WTC11 (cell line): ENCODE data around the gene TMEM39A. TPM values are rescaled to one million over a fixed set of nuclear protein-coding genes. Genes with fewer than 3 reads are reported as not detected.

Experiments
- ATAC-seq: fragments of 200-7000 bp; cut with Tn5 transposase; 2 replicates; pipeline ENCODE4 v1.10.0; 2021; ENCODE audit warnings: mild to moderate bottlenecking, moderate library complexity
- CTCF ChIA-PET: fragments of 300-600 bp; sonication (Branson Sonifier 250); formaldehyde crosslinking; loops from one replicate; lab custom pipeline; 2021; ENCODE audit warnings: antibody characterized with exemption; lab: Charles Lee
- POLR2A ChIA-PET: fragments of 350-600 bp; sonication (Branson Sonifier 250); formaldehyde crosslinking; loops from one replicate; lab custom pipeline; 2021; ENCODE audit warnings: antibody characterized with exemption; lab: Charles Lee
- DNase-seq: peaks from one replicate; pipeline ENCODE4 v3.0.0; 2021; ENCODE audit warnings: low spot score
- H3K27ac Mint-ChIP-seq: 2 replicates; pipeline ENCODE4 v1.8.0; 2021; ENCODE audit warnings: mixed read lengths
- H3K27me3 Mint-ChIP-seq: 2 replicates; pipeline ENCODE4 v1.8.0; 2021; ENCODE audit warnings: low read depth, mild to moderate bottlenecking, moderate library complexity, mixed read lengths
- H3K36me3 Mint-ChIP-seq: 2 replicates; pipeline ENCODE4 v1.8.0; 2021; ENCODE audit warnings: mixed read lengths
- H3K4me1 Mint-ChIP-seq: 2 replicates; pipeline ENCODE4 v1.8.0; 2022; ENCODE audit warnings: mixed read lengths
- H3K4me3 Mint-ChIP-seq: 2 replicates; pipeline ENCODE4 v1.8.0; 2021; ENCODE audit warnings: mild to moderate bottlenecking, moderate library complexity, mixed read lengths
- H3K9me3 Mint-ChIP-seq: 2 replicates; pipeline ENCODE4 v1.8.0; 2021; ENCODE audit warnings: mixed read lengths
- AR ChIP-seq: fragments of 250-450 bp; sonication (Bioruptor Pico); IDR thresholded peaks from 2 replicates; pipeline ENCODE4 v1.9.0; 2021; ENCODE audit warnings: mild to moderate bottlenecking
- ARID4B ChIP-seq: sonication (generic); formaldehyde crosslinking; IDR thresholded peaks from 2 replicates; pipeline ENCODE4 v1.8.0; 2023; ENCODE audit warnings: missing genetic modification reagents, mild to moderate bottlenecking, borderline replicate concordance
- ATF1 ChIP-seq: sonication (generic); formaldehyde crosslinking; IDR thresholded peaks from 2 replicates; pipeline ENCODE4 v1.8.1; 2023; ENCODE audit warnings: mild to moderate bottlenecking, moderate library complexity, missing genetic modification reagents
- CREM ChIP-seq: sonication (generic); formaldehyde crosslinking; IDR thresholded peaks from 2 replicates; pipeline ENCODE4 v1.8.1; 2022; ENCODE audit warnings: mild to moderate bottlenecking, missing genetic modification reagents, moderate library complexity
- ELF4 ChIP-seq: sonication (generic); formaldehyde crosslinking; IDR thresholded peaks from 2 replicates; pipeline ENCODE4 v1.8.1; 2022; ENCODE audit warnings: low read depth, mild to moderate bottlenecking, moderate library complexity, missing genetic modification reagents
- ETV6 ChIP-seq: sonication (generic); formaldehyde crosslinking; IDR thresholded peaks from 2 replicates; pipeline ENCODE4 v1.8.1; 2022; ENCODE audit warnings: mild to moderate bottlenecking, missing genetic modification reagents
- GABPB1 ChIP-seq: sonication (generic); formaldehyde crosslinking; IDR thresholded peaks from 2 replicates; pipeline ENCODE4 v1.8.1; 2023; ENCODE audit warnings: mild to moderate bottlenecking, missing genetic modification reagents
- IRF2 ChIP-seq: sonication (generic); formaldehyde crosslinking; IDR thresholded peaks from 2 replicates; pipeline ENCODE4 v1.8.0; 2022; ENCODE audit warnings: low read depth, missing genetic modification reagents, borderline replicate concordance
- JAZF1 ChIP-seq: fragments of 250-450 bp; sonication (Bioruptor Pico); IDR thresholded peaks from 2 replicates; pipeline ENCODE4 v1.9.0; 2021; ENCODE audit warnings: moderate library complexity, mild to moderate bottlenecking, inconsistent platforms
- KAT7 ChIP-seq: sonication (generic); formaldehyde crosslinking; IDR thresholded peaks from 2 replicates; pipeline ENCODE4 v1.8.1; 2023; ENCODE audit warnings: missing genetic modification reagents, mild to moderate bottlenecking, borderline replicate concordance
- MYBL2 ChIP-seq: sonication (generic); formaldehyde crosslinking; IDR thresholded peaks from 2 replicates; pipeline ENCODE4 v1.8.1; 2023; ENCODE audit warnings: mild to moderate bottlenecking, moderate library complexity, missing genetic modification reagents
- NFE2L1 ChIP-seq: sonication (generic); formaldehyde crosslinking; IDR thresholded peaks from 2 replicates; pipeline ENCODE4 v1.8.1; 2023; ENCODE audit warnings: missing genetic modification reagents
- SOX15 ChIP-seq: fragments of 250-450 bp; sonication (Bioruptor Pico); IDR thresholded peaks from 2 replicates; pipeline ENCODE4 v1.9.0; 2021; ENCODE audit warnings: mild to moderate bottlenecking
- SP1 ChIP-seq: sonication (generic); formaldehyde crosslinking; conservative IDR thresholded peaks from 2 replicates; pipeline ENCODE4 v1.8.1; 2022; ENCODE audit warnings: missing genetic modification reagents
- TCF7 ChIP-seq: sonication (generic); formaldehyde crosslinking; IDR thresholded peaks from 2 replicates; pipeline ENCODE4 v1.8.0; 2022; ENCODE audit warnings: mild to moderate bottlenecking, low read depth, missing genetic modification reagents, moderate library complexity
- TEAD4 ChIP-seq: sonication (generic); formaldehyde crosslinking; IDR thresholded peaks from 2 replicates; pipeline ENCODE4 v1.8.0; 2022; ENCODE audit warnings: mild to moderate bottlenecking, missing genetic modification reagents
- ZNF138 ChIP-seq: sonication (generic); formaldehyde crosslinking; conservative IDR thresholded peaks from 2 replicates; pipeline ENCODE4 v1.8.1; 2022; ENCODE audit warnings: mild to moderate bottlenecking, moderate library complexity, missing genetic modification reagents
- ZNF671 ChIP-seq: fragments of 250-450 bp; sonication (Bioruptor Pico); IDR thresholded peaks from 2 replicates; pipeline ENCODE4 v1.8.0; 2021; ENCODE audit warnings: mild to moderate bottlenecking
- total RNA-seq: library from RNA; stranded (reverse); gene quantifications from 3 replicates; pipeline ENCODE4 v1.2.3, GENCODE V29; 2021
- TF ChIP-seq, protein P1 (sequence below): sonication (generic); formaldehyde crosslinking; IDR thresholded peaks from 2 replicates; pipeline ENCODE4 v1.8.0; 2023; ENCODE audit warnings: mild to moderate bottlenecking, missing genetic modification reagents

Gene TMEM39A
- total RNA-seq, 1 experiment from 2014 or later, result 44.5 TPM

DNA sequence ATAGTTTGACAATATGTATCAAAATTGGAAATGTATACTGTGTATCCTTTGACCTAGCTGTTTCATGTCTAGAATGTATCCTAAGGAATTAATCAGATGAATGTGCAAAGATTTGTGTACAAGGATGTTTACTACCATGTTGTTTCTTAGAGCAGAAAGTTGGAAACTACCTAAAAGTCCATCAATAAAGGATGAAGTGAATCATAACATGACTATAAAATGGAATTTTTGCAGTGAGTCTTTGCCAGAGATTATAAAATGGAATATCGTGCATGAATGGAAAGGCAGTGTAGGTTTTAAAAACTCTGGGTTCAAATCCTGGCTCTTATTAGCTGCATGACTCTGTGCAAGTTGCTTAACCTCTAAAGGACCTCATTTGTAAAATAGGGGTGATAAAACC, 19.7 kb upstream of the TMEM39A start:
- POLR2A ChIA-PET, result no interaction called here
- H3K36me3 Mint-ChIP-seq, result peaks cover 23% of the 10 kb centered on the region
- DNase-seq, result no peak
- H3K4me1 Mint-ChIP-seq, result no peaks in the 10 kb centered on the region
- no peaks in the 10 kb centered on the region for H3K27me3 Mint-ChIP-seq
- TF ChIP-seq NFE2L1 (CRISPR knock-in tag) (no peak), KAT7 (CRISPR knock-in tag) (no peak), MYBL2 (CRISPR knock-in tag) (no peak), GABPB1 (CRISPR knock-in tag) (no peak), TCF7 (CRISPR knock-in tag) (no peak), SP1 (no peak), AR (CRISPR knock-in tag) (no peak), JAZF1 (CRISPR knock-in tag) (no peak), ZNF671 (CRISPR knock-in tag) (no peak), ATF1 (no peak), SOX15 (CRISPR knock-in tag) (no peak), TEAD4 (CRISPR knock-in tag) (no peak), ZNF138 (CRISPR knock-in tag) (no peak), ARID4B (no peak), ETV6 (CRISPR knock-in tag) (no peak)
- TF ChIP-seq, protein P1, sequence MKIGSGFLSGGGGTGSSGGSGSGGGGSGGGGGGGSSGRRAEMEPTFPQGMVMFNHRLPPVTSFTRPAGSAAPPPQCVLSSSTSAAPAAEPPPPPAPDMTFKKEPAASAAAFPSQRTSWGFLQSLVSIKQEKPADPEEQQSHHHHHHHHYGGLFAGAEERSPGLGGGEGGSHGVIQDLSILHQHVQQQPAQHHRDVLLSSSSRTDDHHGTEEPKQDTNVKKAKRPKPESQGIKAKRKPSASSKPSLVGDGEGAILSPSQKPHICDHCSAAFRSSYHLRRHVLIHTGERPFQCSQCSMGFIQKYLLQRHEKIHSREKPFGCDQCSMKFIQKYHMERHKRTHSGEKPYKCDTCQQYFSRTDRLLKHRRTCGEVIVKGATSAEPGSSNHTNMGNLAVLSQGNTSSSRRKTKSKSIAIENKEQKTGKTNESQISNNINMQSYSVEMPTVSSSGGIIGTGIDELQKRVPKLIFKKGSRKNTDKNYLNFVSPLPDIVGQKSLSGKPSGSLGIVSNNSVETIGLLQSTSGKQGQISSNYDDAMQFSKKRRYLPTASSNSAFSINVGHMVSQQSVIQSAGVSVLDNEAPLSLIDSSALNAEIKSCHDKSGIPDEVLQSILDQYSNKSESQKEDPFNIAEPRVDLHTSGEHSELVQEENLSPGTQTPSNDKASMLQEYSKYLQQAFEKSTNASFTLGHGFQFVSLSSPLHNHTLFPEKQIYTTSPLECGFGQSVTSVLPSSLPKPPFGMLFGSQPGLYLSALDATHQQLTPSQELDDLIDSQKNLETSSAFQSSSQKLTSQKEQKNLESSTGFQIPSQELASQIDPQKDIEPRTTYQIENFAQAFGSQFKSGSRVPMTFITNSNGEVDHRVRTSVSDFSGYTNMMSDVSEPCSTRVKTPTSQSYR (CRISPR knock-in tag), result no peak
- ATAC-seq, result no peak
- H3K9me3 Mint-ChIP-seq, result no peaks in the 10 kb centered on the region
- CTCF ChIA-PET, result no interaction called here
- no peak overlapping the region for H3K27ac Mint-ChIP-seq
- no peak overlapping the region for H3K4me3 Mint-ChIP-seq

DNA sequence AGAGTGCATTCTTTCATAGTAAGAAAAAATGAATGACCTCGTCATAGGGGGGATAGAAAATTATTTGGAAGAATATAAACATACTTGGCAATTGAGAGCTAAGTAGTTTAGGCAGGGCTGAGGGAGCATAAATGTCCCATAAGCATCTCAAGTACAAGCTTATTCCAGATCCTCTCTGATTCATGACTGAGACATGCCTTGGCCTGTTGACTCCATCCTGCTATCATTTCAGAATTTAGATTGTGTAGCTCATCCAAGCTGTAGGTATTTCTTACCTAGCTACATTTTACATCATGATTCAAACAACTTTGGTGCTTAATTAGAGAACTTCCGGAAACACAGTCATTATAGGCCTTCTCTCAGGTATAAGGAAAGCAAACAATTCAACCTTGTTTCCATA, 17.7 kb upstream of the TMEM39A start:
- Mint-ChIP-seq H3K4me1 (no peaks in the 10 kb centered on the region), H3K4me3 (no peak overlapping the region)
- ATAC-seq, result no peak

More for the DNA sequence above, 17.7 kb upstream of the TMEM39A start:
- peaks cover 22% of the 10 kb centered on the region for H3K36me3 Mint-ChIP-seq
- H3K27me3 Mint-ChIP-seq, result no peaks in the 10 kb centered on the region
- ChIA-PET POLR2A (no interaction called here), CTCF (no interaction called here)
- TF ChIP-seq IRF2 (CRISPR knock-in tag) (no peak), JAZF1 (CRISPR knock-in tag) (no peak), ELF4 (CRISPR knock-in tag) (no peak), CREM (no peak)
- DNase-seq, result no peak
- no peak overlapping the region for H3K27ac Mint-ChIP-seq
- H3K9me3 Mint-ChIP-seq, result no peaks in the 10 kb centered on the region
